Measurements from ENCODE around the gene LDB2. TPM values are rescaled to one million over a fixed set of nuclear protein-coding genes. Genes with fewer than 3 reads are reported as not detected.

Gene LDB2
- total and polyA plus RNA-seq, 2 donors (not counting 3 experiments of a cell fraction or from before 2014, with no cell fraction given): 127 to 223 TPM

DNA sequence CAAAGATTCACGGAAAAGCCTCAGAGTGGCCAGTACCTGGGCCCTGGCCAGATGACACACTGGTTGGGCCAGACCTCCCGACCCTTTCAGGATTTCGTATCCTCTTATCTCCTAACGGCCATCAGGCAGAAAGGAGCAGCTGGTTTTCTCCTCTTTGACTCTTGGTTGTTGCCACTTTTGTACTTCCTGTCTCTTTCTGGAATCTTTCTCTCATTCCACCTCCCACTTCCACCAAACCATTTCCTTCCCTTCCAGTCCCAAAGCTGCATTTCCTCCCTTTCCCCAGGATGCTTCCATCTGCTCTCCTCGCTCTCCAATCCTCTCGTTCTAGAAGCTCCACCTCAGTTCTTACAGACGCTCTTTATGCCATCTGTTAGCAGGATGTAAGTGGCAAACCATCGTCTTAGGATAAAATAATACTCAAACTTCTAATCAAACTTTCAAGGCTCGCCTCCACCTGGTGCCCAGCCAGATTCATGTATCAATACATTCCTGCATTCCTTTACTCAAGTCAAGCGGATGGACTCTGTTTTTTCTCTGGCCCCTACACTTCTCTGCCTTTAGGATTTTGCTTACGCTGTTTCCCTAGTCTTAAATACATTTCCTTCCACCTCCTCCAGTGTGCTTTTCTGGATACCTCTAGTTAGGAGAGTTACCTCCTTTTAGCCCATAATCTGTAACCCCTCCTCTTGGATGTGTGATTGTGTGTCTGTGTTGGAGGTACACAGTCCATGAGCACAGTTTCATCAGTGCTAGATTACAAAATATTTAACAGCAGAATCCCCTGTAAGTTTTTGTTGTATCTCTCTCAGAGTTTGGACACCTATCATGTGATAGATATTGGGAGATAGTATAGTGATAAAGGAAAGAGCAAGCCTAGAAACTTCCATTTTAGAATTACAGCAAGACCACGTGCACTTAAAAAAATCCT, 70.4 kb downstream of the LDB2 start:
- ChIA-PET CTCF (interaction anchor here (1.2 to 1.8 kb wide), 4 partner anchors 10 to 496 kb away, joined by 3 to 5 read pairs (median 4); no protein-coding TSS in a partner anchor), POLR2A (no interaction called here)
- H3K9ac ChIP-seq (replicated peaks; ENCODE audit: extremely low read depth, insufficient read depth, low read length): no peak overlapping the region
- H2AFZ ChIP-seq (ENCODE audit: low read depth, low read length): peak overlapping the region; percentile 0
- H3K79me2 ChIP-seq (ENCODE audit: control insufficient read depth, insufficient read depth, low read length): no peaks in the 10 kb centered on the region
- no peak overlapping the region for H3K4me3 ChIP-seq (replicated peaks in 1 of 3; ENCODE audit: insufficient read depth in 1 of 3, low read depth in 1 of 3, low read length in 3 of 3)
- peak overlapping the region; percentile 10 for H3K27ac ChIP-seq (ENCODE audit: insufficient read depth, low read depth, low read length)
- FAIRE-seq (no peak), DNase-seq (ENCODE audit: low read depth, low spot score) (peak; percentile 57)
- H3K9me3 ChIP-seq (replicated peaks; ENCODE audit: control insufficient read depth, insufficient read depth, low read length): no peaks in the 10 kb centered on the region
- H4K20me1 ChIP-seq (replicated peaks; ENCODE audit: control insufficient read depth, extremely low read depth, insufficient read depth, low read length): no peaks in the 10 kb centered on the region
- peak overlapping the region; percentile 4 for H3K4me2 ChIP-seq (ENCODE audit: insufficient read depth, low read length)
- BruUV-seq (replicated peaks): no TSS peak
- intact Hi-C loops (cut with micrococcal nuclease): no loop called here
- dilution Hi-C loops (cut with MboI; ENCODE audit: extremely low pct_ligation_motif_present, low sequenced_read_pairs): no loop called here
- H3K36me3 ChIP-seq (ENCODE audit: control insufficient read depth in 2 of 2, extremely low read depth in 1 of 2, insufficient read depth in 2 of 2, low read length in 2 of 2): peaks cover 0 to 9% of the 10 kb centered on the region in 2 experiments
- TF ChIP-seq FOS (IDR thresholded peaks at IDR 0.05; ENCODE audit: borderline replicate concordance, insufficient read depth, low read length) (no peak), GATA2 (IDR thresholded peaks at IDR 0.05; ENCODE audit: insufficient read depth, insufficient read length, low read depth, low read length) (peak; percentile 63)
- H3K9me1 ChIP-seq (replicated peaks; ENCODE audit: control insufficient read depth, extremely low read depth, insufficient read depth, low read length): no peaks in the 10 kb centered on the region
- no peaks in the 10 kb centered on the region for H3K27me3 ChIP-seq (ENCODE audit: control insufficient read depth in 2 of 2, insufficient read depth in 2 of 2, low read length in 2 of 2)
- H3K4me1 ChIP-seq (ENCODE audit: control insufficient read depth, extremely low read depth, insufficient read depth, low read length): peaks cover 18% of the 10 kb centered on the region

GRCh38 chr4:16827045-16827444, 71.4 kb downstream of the LDB2 start:
- no peaks in the 10 kb centered on the region for H3K27me3 ChIP-seq (ENCODE audit: control insufficient read depth in 2 of 2, insufficient read depth in 2 of 2, low read length in 2 of 2)
- ChIA-PET POLR2A (no interaction called here), CTCF (interaction anchor here (0.5 to 1.8 kb wide), 5 partner anchors 11 to 497 kb away, joined by 3 to 5 read pairs (median 3); no protein-coding TSS in a partner anchor)
- H3K79me2 ChIP-seq (ENCODE audit: control insufficient read depth, insufficient read depth, low read length): no peaks in the 10 kb centered on the region
- peaks cover 18% of the 10 kb centered on the region for H3K4me1 ChIP-seq (ENCODE audit: control insufficient read depth, extremely low read depth, insufficient read depth, low read length)
- DNase-seq (ENCODE audit: low read depth, low spot score): peak; percentile 13
- H3K27ac ChIP-seq (ENCODE audit: insufficient read depth, low read depth, low read length): no peak overlapping the region
- TF ChIP-seq POLR2A (IDR thresholded peaks at IDR 0.05; ENCODE audit: low read depth, low read length) (no peak), CTCF (IDR thresholded peaks at IDR 0.05; ENCODE audit: extremely low read depth in 1 of 2, insufficient read depth in 1 of 2, low read depth in 1 of 2, low read length in 2 of 2) (no peak), GATA2 (IDR thresholded peaks at IDR 0.05; ENCODE audit: insufficient read depth, insufficient read length, low read depth, low read length) (no peak), EZH2 (IDR thresholded peaks at IDR 0.05; ENCODE audit: borderline replicate concordance, low read depth, low read length, severe bottlenecking) (no peak), POLR2AphosphoS5 (IDR thresholded peaks at IDR 0.05; ENCODE audit: insufficient read depth, low read depth, low read length) (no peak), FOS (IDR thresholded peaks at IDR 0.05; ENCODE audit: borderline replicate concordance, insufficient read depth, low read length) (no peak), MYC (IDR thresholded peaks at IDR 0.05; ENCODE audit: low read depth, low read length) (no peak), JUN (IDR thresholded peaks at IDR 0.05; ENCODE audit: borderline replicate concordance, insufficient read depth, insufficient read length, low read depth) (no peak)
- TF ChIP-seq, protein P1, sequence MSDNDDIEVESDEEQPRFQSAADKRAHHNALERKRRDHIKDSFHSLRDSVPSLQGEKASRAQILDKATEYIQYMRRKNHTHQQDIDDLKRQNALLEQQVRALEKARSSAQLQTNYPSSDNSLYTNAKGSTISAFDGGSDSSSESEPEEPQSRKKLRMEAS (IDR thresholded peaks at IDR 0.05; ENCODE audit: insufficient read depth, insufficient read length): no peak
- H4K20me1 ChIP-seq (replicated peaks; ENCODE audit: control insufficient read depth, extremely low read depth, insufficient read depth, low read length): no peaks in the 10 kb centered on the region
- H3K9me3 ChIP-seq (replicated peaks; ENCODE audit: control insufficient read depth, insufficient read depth, low read length): no peaks in the 10 kb centered on the region
- no peak overlapping the region for H3K9ac ChIP-seq (replicated peaks; ENCODE audit: extremely low read depth, insufficient read depth, low read length)
- intact Hi-C loops (cut with micrococcal nuclease): no loop called here
- H3K4me2 ChIP-seq (ENCODE audit: insufficient read depth, low read length): peak overlapping the region; percentile 10
- peak; percentile 59 for FAIRE-seq
- H3K4me3 ChIP-seq (replicated peaks in 1 of 3; ENCODE audit: insufficient read depth in 1 of 3, low read depth in 1 of 3, low read length in 3 of 3): no peak overlapping the region
- H3K36me3 ChIP-seq (ENCODE audit: control insufficient read depth in 2 of 2, extremely low read depth in 1 of 2, insufficient read depth in 2 of 2, low read length in 2 of 2): peaks cover 0 to 9% of the 10 kb centered on the region in 2 experiments
- no peaks in the 10 kb centered on the region for H3K9me1 ChIP-seq (replicated peaks; ENCODE audit: control insufficient read depth, extremely low read depth, insufficient read depth, low read length)
- BruUV-seq (replicated peaks): no TSS peak
- H2AFZ ChIP-seq (ENCODE audit: low read depth, low read length): no peak overlapping the region
- dilution Hi-C loops (cut with MboI; ENCODE audit: extremely low pct_ligation_motif_present, low sequenced_read_pairs): no loop called here
